NCI-H524 treated with DMSO at 0.1 percent for 48 hours (cell line): Measurements from ENCODE around the gene SOWAHB.

Source experiments
- DNase-seq: peaks from one replicate; lab custom pipeline; 2025; lab: John Stamatoyannopoulos, UW

SOWAHB gene, protein sequence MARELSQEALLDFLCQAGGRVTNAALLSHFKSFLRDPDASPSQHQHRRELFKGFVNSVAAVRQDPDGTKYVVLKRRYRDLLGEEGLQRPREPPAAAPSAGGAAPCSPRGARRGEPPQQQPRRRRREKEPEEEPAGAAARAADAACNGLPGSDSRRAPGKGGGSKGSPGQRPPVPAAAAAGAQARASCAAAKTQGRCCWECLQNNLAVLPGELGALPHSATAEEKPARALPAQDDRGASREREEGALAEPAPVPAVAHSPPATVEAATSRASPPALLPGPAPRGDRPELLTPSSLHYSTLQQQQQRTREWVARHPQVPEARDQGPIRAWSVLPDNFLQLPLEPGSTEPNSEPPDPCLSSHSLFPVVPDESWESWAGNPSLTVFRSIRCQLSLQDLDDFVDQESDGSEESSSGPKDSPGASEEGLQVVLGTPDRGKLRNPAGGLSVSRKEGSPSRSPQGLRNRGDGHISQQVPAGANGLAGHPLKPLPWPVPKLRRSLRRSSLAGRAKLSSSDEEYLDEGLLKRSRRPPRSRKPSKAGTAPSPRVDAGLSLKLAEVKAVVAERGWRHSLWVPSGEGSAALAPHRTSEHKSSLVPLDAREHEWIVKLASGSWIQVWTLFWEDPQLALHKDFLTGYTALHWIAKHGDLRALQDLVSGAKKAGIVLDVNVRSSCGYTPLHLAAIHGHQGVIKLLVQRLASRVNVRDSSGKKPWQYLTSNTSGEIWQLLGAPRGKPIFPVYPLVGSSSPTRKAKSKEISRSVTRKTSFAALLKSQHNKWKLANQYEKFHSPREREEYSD

DNA sequence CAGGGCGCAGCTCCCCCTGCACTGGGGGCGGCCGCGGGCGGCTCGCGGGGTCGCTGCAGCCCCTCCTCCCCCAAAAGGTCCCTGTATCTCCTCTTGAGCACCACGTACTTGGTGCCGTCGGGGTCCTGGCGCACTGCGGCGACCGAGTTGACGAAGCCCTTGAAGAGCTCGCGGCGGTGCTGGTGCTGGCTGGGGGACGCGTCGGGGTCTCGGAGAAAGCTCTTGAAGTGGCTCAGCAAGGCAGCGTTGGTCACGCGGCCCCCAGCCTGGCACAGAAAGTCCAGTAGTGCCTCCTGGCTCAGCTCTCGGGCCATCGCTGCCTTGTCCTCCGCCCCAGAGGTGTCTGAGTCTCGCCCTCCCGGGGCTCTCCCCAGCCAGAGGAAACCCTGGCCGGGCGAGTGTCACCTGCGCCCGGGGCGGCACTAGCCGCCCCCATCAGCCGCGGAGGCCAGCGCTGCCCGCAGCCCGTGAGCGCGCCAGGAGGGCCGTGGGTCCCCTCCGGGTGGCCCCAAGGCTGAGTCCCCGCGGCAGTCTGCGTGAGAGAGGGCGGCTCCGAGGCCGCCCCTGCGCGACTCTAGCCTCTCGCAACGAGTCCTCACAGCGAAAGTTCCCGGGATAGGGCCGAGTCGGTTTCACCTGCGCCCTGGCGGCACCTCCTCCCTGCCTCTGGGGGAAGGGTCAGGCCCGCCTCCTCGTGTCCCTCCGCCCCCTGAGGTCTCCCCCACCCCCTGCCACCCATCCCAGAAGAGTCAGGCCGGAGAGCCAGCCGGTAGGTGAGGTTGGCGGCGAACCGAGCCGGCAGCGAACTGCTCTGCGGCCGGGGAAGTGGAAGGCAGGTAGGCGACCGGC, at the start of gene SOWAHB:
TSS of gene SOWAHB (minus strand) at position 609 of the 849 bp plus-strand sequence. CDS start at position 314, 295 bp downstream.
- DNase-seq = no peak

GRCh38 chr4:76947369-76947768, 49.4 kb upstream of the SOWAHB start:
- no peak for DNase-seq

- DNase-seq = no peak
Observed at GRCh38 chr4:76943790-76944189, 45.8 kb upstream of the SOWAHB start.

DNA sequence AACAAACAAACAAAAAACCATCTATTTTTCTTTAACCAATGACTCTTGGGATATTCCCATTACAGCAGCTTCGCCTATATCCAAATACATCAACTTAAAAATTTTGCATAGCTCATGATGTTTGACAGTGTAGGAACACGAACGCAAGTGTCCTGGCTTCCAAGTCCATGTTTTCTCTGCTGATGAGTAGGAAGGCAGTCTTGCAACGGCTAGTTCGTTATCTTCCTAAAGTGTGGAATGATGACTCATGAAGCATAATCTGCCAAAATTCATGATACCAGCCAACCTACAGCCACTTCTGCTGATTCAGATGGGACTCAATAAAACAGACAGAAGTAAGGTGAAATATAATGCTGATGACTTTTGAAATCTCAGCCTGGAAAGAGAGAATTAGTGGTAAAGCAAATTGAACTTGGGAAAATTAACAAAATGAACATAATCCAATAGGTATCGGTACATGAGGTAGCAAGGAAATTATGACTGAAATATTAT, 45.2 kb upstream of the SOWAHB start:
- no peak for DNase-seq

- DNase-seq = no peak
Observed at GRCh38 chr4:76939184-76939583, 41.2 kb upstream of the SOWAHB start.

GRCh38 chr4:76931576-76932276, 33.8 kb upstream of the SOWAHB start:
- no peak for DNase-seq

DNA sequence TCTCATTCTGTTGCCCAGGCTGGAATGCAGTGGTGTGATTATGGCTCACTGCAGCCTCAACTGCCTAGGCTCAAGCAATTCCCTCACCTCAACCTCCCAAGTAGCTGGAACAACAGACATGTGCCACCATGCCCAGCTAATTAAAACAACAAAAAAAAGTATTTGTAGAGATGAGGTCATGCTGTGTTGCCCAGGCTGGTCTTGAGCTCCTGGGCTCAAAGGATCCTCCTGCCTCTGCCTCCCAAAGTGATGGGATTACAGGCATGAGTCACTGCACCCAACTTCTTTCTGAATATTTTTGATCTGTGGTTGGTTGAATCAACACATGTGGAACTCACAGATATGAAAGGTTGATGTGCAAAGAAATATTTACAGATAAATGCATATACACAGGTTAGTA, 33.1 kb upstream of the SOWAHB start:
- DNase-seq = no peak

DNA sequence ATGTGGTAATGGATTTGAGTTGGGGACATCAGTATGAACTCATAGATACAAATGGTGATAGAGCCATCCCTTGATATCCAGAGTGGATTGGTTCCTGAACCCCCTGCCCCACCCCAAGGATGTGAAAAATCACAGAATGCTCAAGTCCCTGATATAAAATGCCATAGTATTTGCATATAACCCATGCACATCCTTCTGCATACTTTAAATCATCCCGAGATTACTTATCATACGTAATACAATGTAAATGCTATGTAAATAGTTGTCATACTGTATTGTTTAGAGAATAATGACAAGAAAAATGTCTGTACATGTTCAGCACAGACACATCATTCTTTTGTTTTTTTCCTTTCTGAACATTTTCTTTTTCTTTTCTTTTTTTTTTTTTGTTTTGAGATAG, 32.7 kb upstream of the SOWAHB start:
- DNase-seq = no peak

DNA sequence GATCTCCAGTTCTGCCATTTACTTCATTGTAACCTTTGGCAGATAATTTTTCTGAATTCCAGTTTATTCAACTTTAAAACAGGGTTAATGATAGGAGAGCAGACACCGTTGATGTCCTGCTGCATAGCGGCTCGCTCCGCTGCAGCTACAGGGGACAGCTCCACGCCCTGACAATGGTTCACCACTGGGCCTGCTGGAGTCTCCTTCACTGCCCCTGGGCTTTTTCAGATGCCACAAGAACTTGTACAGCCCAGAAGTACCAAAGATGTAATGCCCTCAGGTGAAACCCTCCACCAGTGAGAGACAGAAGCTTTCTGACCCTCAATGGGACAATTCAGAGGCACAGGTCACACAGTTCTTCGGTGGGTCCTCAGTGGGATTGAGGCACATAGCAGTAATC, 28.9 kb upstream of the SOWAHB start:
- DNase-seq = no peak

DNA sequence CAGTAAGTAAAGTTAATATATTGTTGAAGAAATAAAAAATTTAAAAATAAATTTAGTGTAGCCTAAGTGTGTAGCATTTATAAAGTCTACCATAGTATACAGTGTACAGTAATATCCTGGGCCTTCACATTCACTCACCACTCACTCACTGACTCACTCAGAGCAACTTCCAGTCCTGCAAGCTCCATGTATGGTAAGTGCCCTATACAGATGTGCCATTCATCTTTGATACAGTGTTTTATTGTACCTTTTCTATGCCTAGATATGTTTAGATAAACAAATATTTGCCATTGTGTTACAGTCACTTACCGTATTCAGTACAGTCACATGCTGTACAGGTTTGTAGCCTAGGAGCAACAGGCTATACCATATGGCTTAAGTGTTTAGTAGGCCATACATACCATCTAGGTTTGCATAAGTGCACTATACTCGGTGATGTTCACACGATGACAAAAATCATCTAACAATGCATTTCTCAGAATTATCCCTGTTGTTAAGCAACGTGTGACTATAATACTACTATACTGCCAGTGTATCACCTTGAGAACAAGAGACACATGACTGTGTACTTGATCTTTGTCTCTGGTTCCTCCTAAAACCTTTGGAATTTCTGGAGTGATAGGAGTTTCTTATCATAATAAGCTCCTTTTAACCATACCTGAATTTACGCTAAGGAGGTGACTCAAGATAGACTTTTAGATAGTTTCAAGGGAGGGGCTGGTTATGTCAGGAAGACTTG, 25.8 kb upstream of the SOWAHB start:
- no peak for DNase-seq

GRCh38 chr4:76920715-76921114, 22.8 kb upstream of the SOWAHB start:
- no peak for DNase-seq

DNA sequence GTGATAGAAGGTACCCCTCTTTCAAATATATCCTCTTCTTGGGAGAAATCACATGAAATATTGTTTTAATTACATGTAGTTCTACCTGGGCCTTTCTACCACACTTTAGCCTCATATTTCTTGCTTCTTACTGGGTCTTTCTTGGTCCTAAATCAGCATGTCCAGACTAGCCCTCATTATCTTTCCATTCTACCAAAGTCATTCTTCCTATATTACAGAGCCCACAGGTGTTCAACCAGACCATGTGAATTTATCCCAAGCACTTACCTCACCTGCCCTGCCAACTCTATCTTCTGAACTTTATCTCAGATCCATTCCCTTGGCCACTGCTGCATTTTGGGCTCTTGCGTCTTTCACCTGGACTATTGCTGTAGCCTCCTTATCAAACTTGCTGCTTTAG, 11.8 kb upstream of the SOWAHB start:
- no peak for DNase-seq

DNA sequence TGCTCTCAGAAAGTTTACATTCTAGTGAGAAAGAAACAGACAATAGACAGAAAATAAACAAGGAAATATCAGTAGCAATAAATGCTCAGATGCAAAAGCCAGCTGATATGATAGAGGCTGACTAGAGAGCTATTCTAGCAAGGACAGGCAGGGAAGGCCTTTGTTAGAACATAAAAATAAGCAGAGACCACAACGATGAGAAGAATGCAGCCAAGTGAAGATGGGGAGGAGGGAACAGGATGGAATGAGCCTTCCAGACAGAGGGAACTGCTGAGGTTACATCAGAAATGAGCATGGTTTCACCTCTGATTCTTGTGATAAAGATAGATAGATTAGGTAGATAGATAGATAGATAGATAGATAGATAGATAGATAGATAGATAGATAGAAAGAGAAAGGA, 7.6 kb upstream of the SOWAHB start:
- DNase-seq = no peak

- no peak for DNase-seq
Observed at GRCh38 chr4:76904646-76905190, 6.8 kb upstream of the SOWAHB start.

GRCh38 chr4:76902233-76902890, 4.4 kb upstream of the SOWAHB start:
- DNase-seq = no peak

DNA sequence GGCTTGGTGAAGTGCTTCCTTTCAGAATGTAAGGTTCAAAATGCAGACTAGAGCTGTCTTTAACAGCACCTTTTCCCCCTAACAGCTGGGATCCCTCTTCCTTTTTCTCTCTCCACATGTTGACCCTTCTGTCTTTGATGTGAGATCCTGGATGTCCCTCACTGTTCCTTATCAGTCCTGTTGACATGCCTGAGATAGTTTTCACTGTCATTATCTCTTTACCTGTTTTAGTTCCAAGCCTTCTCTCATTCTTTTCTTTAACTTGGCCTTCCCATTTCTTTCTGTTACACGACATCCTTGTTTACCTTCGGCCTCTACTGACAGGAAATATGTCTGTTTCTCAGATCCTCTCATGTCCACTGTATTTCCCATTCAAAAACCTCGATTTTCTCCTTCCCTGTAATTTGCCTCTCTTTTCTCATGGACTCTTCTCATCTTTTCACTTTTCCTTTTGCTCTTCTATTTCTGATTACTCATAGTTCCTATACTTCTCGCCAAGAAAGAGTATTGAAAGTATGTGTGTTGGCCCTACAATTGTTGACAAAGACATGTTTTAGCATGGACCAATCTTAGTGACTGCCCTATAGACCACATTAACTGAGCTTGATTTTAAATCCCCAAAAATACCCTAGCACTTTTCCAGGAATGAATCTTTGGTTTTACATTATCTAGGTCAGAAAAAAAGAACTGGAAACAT, 1.2 kb upstream of the SOWAHB start:
- no peak for DNase-seq

- DNase-seq = no peak
Observed at GRCh38 chr4:76898385-76898692, 395 bp upstream of the SOWAHB start.

DNA sequence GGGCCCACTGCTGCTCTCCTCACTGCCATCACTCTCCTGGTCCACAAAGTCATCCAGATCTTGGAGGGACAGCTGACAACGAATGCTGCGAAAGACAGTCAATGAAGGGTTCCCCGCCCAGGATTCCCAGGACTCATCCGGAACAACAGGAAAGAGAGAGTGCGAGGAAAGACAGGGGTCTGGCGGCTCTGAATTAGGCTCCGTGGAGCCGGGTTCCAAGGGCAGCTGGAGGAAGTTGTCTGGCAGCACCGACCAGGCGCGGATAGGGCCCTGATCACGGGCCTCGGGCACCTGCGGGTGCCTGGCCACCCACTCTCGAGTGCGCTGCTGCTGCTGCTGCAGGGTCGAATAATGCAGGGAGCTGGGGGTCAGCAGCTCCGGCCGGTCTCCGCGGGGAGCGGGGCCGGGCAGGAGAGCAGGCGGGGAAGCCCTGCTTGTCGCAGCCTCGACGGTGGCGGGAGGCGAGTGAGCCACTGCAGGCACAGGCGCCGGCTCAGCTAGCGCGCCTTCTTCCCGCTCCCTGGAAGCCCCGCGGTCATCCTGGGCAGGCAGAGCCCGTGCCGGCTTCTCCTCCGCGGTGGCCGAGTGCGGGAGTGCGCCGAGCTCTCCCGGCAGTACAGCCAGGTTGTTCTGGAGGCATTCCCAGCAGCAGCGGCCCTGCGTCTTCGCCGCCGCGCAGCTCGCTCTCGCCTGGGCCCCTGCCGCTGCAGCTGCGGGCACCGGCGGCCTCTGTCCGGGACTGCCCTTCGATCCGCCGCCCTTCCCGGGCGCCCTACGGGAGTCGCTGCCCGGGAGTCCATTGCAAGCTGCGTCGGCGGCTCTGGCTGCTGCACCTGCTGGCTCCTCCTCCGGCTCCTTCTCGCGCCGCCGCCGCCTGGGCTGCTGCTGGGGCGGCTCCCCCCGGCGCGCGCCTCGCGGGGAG, 1.1 kb downstream of the SOWAHB start:
- DNase-seq = no peak

DNA sequence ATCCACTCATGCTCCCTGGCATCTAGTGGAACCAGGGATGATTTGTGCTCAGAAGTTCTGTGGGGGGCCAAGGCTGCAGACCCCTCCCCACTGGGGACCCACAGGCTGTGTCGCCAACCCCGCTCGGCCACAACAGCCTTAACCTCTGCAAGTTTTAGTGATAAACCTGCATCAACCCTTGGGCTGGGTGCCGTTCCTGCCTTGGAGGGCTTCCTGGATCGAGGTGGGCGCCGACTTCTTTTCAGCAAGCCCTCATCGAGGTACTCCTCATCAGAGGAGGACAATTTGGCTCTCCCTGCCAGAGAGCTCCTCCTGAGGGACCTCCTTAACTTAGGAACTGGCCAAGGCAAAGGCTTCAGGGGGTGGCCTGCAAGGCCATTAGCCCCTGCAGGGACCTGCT, 1.9 kb downstream of the SOWAHB start:
- no peak for DNase-seq
